HG02938 (cell line): ENCODE measurements around the gene MSI2.

Source experiments
- ATAC-seq: cut with Tn5 transposase; IDR thresholded peaks from one replicate; pipeline ENCODE4 v1.9.1; 2021; ENCODE audit warnings: mild to moderate bottlenecking, moderate library complexity; ENCODE audit not compliant: unreplicated experiment

The MSI2 gene

GRCh38 chr17:57561072-57561861, 304.9 kb downstream of the MSI2 start:
- no peak for ATAC-seq

- ATAC-seq, result no peak
Observed at GRCh38 chr17:57562184-57562698, 305.9 kb downstream of the MSI2 start.

- no peak for ATAC-seq
Observed at GRCh38 chr17:57563958-57564357, 307.6 kb downstream of the MSI2 start.

GRCh38 chr17:57565176-57565575, 308.9 kb downstream of the MSI2 start:
- no peak for ATAC-seq

GRCh38 chr17:57566721-57567120, 310.4 kb downstream of the MSI2 start:
- ATAC-seq, result no peak

- no peak for ATAC-seq
Observed at GRCh38 chr17:57567251-57567650, 310.9 kb downstream of the MSI2 start.

- ATAC-seq, result no peak
Observed at GRCh38 chr17:57568340-57568739, 312.0 kb downstream of the MSI2 start.

GRCh38 chr17:57569021-57569420, 312.7 kb downstream of the MSI2 start:
- ATAC-seq, result no peak

- no peak for ATAC-seq
Observed at GRCh38 chr17:57569853-57570252, 313.5 kb downstream of the MSI2 start.

GRCh38 chr17:57570724-57571344, 314.5 kb downstream of the MSI2 start:
- no peak for ATAC-seq

GRCh38 chr17:57572062-57572461, 315.7 kb downstream of the MSI2 start:
- ATAC-seq, result no peak

GRCh38 chr17:57572600-57572999, 316.3 kb downstream of the MSI2 start:
- no peak for ATAC-seq

- ATAC-seq, result no peak
Observed at GRCh38 chr17:57574040-57574513, 317.8 kb downstream of the MSI2 start.

- ATAC-seq, result no peak
Observed at GRCh38 chr17:57576744-57577143, 320.4 kb downstream of the MSI2 start.

- ATAC-seq, result no peak
Observed at GRCh38 chr17:57577751-57578607, 321.7 kb downstream of the MSI2 start.

GRCh38 chr17:57578608-57579225, 322.4 kb downstream of the MSI2 start:
- no peak for ATAC-seq

- no peak for ATAC-seq
Observed at GRCh38 chr17:57579245-57579644, 322.9 kb downstream of the MSI2 start.

GRCh38 chr17:57580055-57580739, 323.9 kb downstream of the MSI2 start:
- no peak for ATAC-seq

- ATAC-seq, result no peak
Observed at GRCh38 chr17:57582881-57583756, 326.8 kb downstream of the MSI2 start.
